Osteoblast (primary cell): ENCODE data around the gene TAGLN2. TPM values are rescaled to one million over a fixed set of nuclear protein-coding genes. Genes with fewer than 3 reads are reported as not detected.

ENCODE experiments used
- DNase-seq: peaks from one replicate; pipeline ENCODE4 v3.0.0; 2011; ENCODE audit warnings: low spot score, mixed read lengths; ENCODE audit not compliant: insufficient read length; ENCODE audit errors: missing footprints
- H2AFZ ChIP-seq: 2 replicates; pipeline ENCODE4 v1.6.0; 2011; ENCODE audit warnings: mild to moderate bottlenecking, low read length
- H3K27ac ChIP-seq: 2 replicates; pipeline ENCODE4 v1.5.1; 2011; ENCODE audit warnings: mild to moderate bottlenecking, low read depth, low read length, moderate library complexity
- H3K27me3 ChIP-seq: 2 replicates; pipeline ENCODE4 v1.6.0; 2012; ENCODE audit warnings: mild to moderate bottlenecking, control low read depth, inconsistent platforms, low read length, moderate library complexity; ENCODE audit not compliant: insufficient read depth
- H3K36me3 ChIP-seq: 2 replicates; pipeline ENCODE4 v1.5.1; 2011; ENCODE audit warnings: mild to moderate bottlenecking, low read length, control low read depth, moderate library complexity; ENCODE audit not compliant: insufficient read depth
- H3K4me1 ChIP-seq: 2 replicates; pipeline ENCODE4 v1.5.1; 2011; ENCODE audit warnings: mild to moderate bottlenecking, low read length, control low read depth, moderate library complexity; ENCODE audit not compliant: insufficient read depth
- H3K4me2 ChIP-seq: 2 replicates; pipeline ENCODE4 v1.6.0; 2011; ENCODE audit warnings: mild to moderate bottlenecking, low read length; ENCODE audit not compliant: insufficient read depth
- H3K4me3 ChIP-seq: fragments of 200-600 bp; sonication (generic); 3 replicates; pipeline ENCODE4 v1.5.1; 2012; ENCODE audit warnings: mild to moderate bottlenecking, low read length, inconsistent platforms; ENCODE audit not compliant: insufficient read depth
- H3K79me2 ChIP-seq: 2 replicates; pipeline ENCODE4 v1.6.0; 2012; ENCODE audit warnings: mild to moderate bottlenecking, low read length, control low read depth, inconsistent platforms; ENCODE audit not compliant: insufficient read depth
- H3K9me3 ChIP-seq: 2 replicates; pipeline ENCODE4 v1.5.1; 2011; ENCODE audit warnings: low read depth, low read length, control low read depth
- H4K20me1 ChIP-seq: 2 replicates; pipeline ENCODE4 v1.6.0; 2012; ENCODE audit warnings: mild to moderate bottlenecking, low read length, control low read depth; ENCODE audit not compliant: insufficient read depth
- CTCF ChIP-seq: IDR thresholded peaks from 2 replicates; pipeline ENCODE4 v1.5.1; 2011; ENCODE audit warnings: mild to moderate bottlenecking, low read depth, low read length, moderate library complexity; ENCODE audit errors: extremely low read depth
- total RNA-seq: library from RNA; depleted of rRNA; stranded (reverse); fragments of >200 nt; gene quantifications from 2 replicates; pipeline ENCODE4 v1.2.3, GENCODE V29; 2012

The TAGLN2 gene
- total RNA-seq, 1 donor: 159 TPM

GRCh38 chr1:159929155-159930051, 4.1 kb upstream of the TAGLN2 start:
- Histone ChIP-seq H3K4me1 (peaks cover 7% of the 10 kb centered on the region), H3K27me3 (no peaks in the 10 kb centered on the region)

GRCh38 chr1:159928491-159929050, 3.3 kb upstream of the TAGLN2 start:
- no peak for TF ChIP-seq CTCF

More at GRCh38 chr1:159929155-159930051, 4.1 kb upstream of the TAGLN2 start:
- H3K79me2 ChIP-seq: peaks cover 9% of the 10 kb centered on the region
- no peak overlapping the region for H2AFZ ChIP-seq
- H3K9me3 ChIP-seq: no peaks in the 10 kb centered on the region
- H3K27ac ChIP-seq: no peak overlapping the region
- no peak overlapping the region for H3K4me3 ChIP-seq
- H3K36me3 ChIP-seq: no peaks in the 10 kb centered on the region
- TF ChIP-seq CTCF: no peak
- peak; percentile 45 for DNase-seq
- H4K20me1 ChIP-seq: peaks cover 2% of the 10 kb centered on the region
- H3K4me2 ChIP-seq: no peak overlapping the region

GRCh38 chr1:159927849-159928431, 2.6 kb upstream of the TAGLN2 start:
- H4K20me1 ChIP-seq: peaks cover 5% of the 10 kb centered on the region
- no peaks in the 10 kb centered on the region for H3K9me3 ChIP-seq
- no peak overlapping the region for H3K4me3 ChIP-seq
- no peak overlapping the region for H3K27ac ChIP-seq
- H3K36me3 ChIP-seq: no peaks in the 10 kb centered on the region
- no peak overlapping the region for H2AFZ ChIP-seq
- peak; percentile 77 for DNase-seq
- peaks cover 20% of the 10 kb centered on the region for H3K4me1 ChIP-seq
- H3K79me2 ChIP-seq: peaks cover 24% of the 10 kb centered on the region
- H3K27me3 ChIP-seq: no peaks in the 10 kb centered on the region
- no peak overlapping the region for H3K4me2 ChIP-seq
- TF ChIP-seq CTCF: no peak

More at GRCh38 chr1:159928491-159929050, 3.3 kb upstream of the TAGLN2 start:
- no peaks in the 10 kb centered on the region for H3K27me3 ChIP-seq
- no peaks in the 10 kb centered on the region for H3K36me3 ChIP-seq
- H3K4me1 ChIP-seq: peaks cover 14% of the 10 kb centered on the region
- no peak overlapping the region for H2AFZ ChIP-seq
- H3K79me2 ChIP-seq: peaks cover 18% of the 10 kb centered on the region
- peak; percentile 78 for DNase-seq
- H3K4me3 ChIP-seq: no peak overlapping the region
- H3K27ac ChIP-seq: no peak overlapping the region
- H3K4me2 ChIP-seq: no peak overlapping the region
- H4K20me1 ChIP-seq: peaks cover 2% of the 10 kb centered on the region
- H3K9me3 ChIP-seq: no peaks in the 10 kb centered on the region
